HL-60 (cell line): ENCODE results near the gene PRPF18.

ENCODE experiments used
- CTCF ChIP-seq: IDR thresholded peaks from one replicate; pipeline ENCODE4 v1.5.1; 2011; ENCODE audit warnings: low read length, control low read depth, inconsistent platforms; ENCODE audit not compliant: insufficient read depth
- GABPA ChIP-seq: IDR thresholded peaks from 2 replicates; pipeline ENCODE4 v1.6.1; 2012; ENCODE audit warnings: low read depth
- POLR2AphosphoS5 ChIP-seq: IDR thresholded peaks from 2 replicates; pipeline ENCODE4 v1.6.1; 2012; ENCODE audit warnings: low read depth
- REST ChIP-seq: IDR thresholded peaks from 2 replicates; pipeline ENCODE4 v1.6.1; 2012; ENCODE audit warnings: low read depth; ENCODE audit not compliant: insufficient replicate concordance
- SPI1 ChIP-seq: IDR thresholded peaks from 2 replicates; pipeline ENCODE4 v1.6.1; 2012; ENCODE audit warnings: low read depth, mild to moderate bottlenecking, borderline replicate concordance

DNA sequence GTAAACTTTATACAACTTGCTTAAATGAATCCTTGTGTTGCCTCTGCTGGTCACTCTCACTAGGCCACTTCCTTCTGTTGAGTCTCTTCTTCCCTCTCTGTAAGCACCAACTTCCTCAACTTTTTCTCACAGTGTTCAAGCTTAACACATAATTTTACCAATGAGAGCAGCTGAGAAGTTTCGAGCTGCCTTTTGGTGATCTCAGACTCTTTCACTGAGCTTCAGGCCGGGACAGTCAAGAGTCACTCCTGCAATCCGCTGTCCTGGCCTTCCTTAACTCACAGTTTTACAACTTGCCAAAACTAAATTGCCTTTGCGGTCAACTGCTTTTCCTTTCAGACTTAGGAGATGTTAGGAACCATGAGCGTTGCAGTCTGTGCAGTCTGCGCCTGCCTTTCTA lies 47.4 kb downstream of the PRPF18 start:
- TF ChIP-seq CTCF (no peak), POLR2AphosphoS5 (no peak), SPI1 (no peak), REST (no peak), GABPA (no peak)
